ENCODE data around the gene SERPINA6. TPM values are rescaled to one million over a fixed set of nuclear protein-coding genes. Genes with fewer than 3 reads are reported as not detected.
A peak's percentile ranks its signal among the peaks of the same experiment; 100 is the strongest.

Gene SERPINA6
- polyA plus RNA-seq, 3 donors = not detected

DNA sequence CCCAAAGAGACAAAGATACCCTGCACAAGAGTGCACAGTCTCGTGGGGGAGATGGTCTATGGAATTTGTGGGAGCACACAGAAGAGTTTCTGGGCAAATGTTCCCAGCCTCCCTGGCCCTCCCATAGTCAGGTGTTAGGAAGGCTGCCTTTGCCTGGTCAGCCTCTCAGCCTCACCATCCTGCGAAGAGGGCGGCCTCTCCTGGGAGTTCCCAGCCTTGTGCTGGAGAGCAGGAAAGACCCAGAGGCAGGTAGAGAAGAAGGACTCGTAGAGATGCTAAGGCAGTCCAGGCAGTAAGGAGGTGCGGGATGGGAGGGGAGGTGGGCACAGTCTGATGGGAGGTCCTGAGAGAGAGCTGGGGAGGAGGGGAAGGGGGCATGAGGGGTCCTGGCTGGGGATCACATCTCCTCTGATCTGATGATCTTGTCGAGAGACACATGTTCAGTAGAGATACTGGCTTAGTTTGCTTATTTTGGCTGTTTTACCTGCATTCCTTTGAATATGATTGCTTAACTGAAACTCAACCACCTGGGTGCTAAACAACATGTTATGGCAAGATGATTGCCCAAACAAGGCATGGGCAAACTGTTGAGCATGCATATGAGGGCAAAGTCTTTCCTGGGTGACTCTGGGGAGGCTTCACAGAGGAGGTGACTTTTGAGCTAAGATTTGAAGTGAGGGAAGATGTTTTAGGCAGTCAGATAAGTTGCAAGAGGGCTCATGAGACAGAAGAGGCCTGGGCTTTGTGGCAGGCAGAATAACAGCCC lies 10.5 kb downstream of the SERPINA6 start:
- no peak overlapping the region for H2AFZ ChIP-seq (ENCODE audit: insufficient read depth, low read depth, low read length, poor library complexity, severe bottlenecking)
- intact Hi-C loops (cut with micrococcal nuclease) = no loop called here

DNA sequence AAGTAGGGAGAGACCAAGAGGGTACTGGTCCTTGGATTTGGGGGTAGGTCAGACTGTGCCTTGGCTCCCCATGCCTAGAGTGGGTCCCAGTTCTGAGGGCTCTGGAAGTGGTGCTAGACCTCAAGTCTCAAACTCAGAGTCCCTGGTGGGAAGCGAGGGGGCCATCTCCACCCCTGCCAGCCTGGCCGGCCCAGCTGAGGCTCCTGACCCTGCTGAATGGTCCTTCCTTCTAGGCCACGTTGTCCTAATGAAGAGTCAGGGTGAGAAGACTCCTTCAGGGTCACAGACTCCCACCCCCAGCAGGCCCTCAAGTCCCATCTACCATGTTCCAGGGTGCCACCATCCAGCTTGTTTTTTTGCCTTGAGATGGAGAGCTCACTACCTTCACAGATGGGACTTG lies 12.9 kb downstream of the SERPINA6 start:
- Mint-ChIP-seq H3K9me3 (peaks cover 4 to 15% (median 9%) of the 10 kb centered on the region in 7 donors), H3K4me3 (no peak overlapping the region), H3K36me3 (no peaks in the 10 kb centered on the region), H3K27me3 (ENCODE audit: low read depth in 3 of 3) (peaks cover 1 to 5% (median 2%) of the 10 kb centered on the region in 3 donors), H3K27ac (no peak overlapping the region), H3K4me1 (no peaks in the 10 kb centered on the region)
- H3K9me3 ChIP-seq (replicated peaks in 1 of 2; ENCODE audit: control insufficient read depth in 1 of 2, insufficient read depth in 1 of 2, low read length in 2 of 2) = peaks cover 0 to 4% of the 10 kb centered on the region in 2 donors
- 76% methylated on average over 2 of the region's 3 CpGs for WGBS (ENCODE audit: insufficient coverage)
- no peaks in the 10 kb centered on the region for H3K79me2 ChIP-seq (ENCODE audit: insufficient read depth, low read length)
- H3K27me3 ChIP-seq (ENCODE audit: control insufficient read depth in 2 of 2, insufficient read depth in 2 of 2, low read length in 2 of 2) = no peaks in the 10 kb centered on the region
- no peaks in the 10 kb centered on the region for H4K20me1 ChIP-seq (ENCODE audit: insufficient read depth, low read length)
- intact Hi-C loops (cut with micrococcal nuclease) = no loop called here
- no peak overlapping the region for H3K27ac ChIP-seq (ENCODE audit: low read depth in 1 of 2, low read length in 2 of 2)
- no peak overlapping the region for H3K4me2 ChIP-seq (replicated peaks; ENCODE audit: extremely low read depth, low read length, poor library complexity, severe bottlenecking)
- TF ChIP-seq, protein P1, sequence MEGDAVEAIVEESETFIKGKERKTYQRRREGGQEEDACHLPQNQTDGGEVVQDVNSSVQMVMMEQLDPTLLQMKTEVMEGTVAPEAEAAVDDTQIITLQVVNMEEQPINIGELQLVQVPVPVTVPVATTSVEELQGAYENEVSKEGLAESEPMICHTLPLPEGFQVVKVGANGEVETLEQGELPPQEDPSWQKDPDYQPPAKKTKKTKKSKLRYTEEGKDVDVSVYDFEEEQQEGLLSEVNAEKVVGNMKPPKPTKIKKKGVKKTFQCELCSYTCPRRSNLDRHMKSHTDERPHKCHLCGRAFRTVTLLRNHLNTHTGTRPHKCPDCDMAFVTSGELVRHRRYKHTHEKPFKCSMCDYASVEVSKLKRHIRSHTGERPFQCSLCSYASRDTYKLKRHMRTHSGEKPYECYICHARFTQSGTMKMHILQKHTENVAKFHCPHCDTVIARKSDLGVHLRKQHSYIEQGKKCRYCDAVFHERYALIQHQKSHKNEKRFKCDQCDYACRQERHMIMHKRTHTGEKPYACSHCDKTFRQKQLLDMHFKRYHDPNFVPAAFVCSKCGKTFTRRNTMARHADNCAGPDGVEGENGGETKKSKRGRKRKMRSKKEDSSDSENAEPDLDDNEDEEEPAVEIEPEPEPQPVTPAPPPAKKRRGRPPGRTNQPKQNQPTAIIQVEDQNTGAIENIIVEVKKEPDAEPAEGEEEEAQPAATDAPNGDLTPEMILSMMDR (IDR thresholded peaks at IDR 0.05) = no peak
- H2AFZ ChIP-seq (ENCODE audit: insufficient read depth, low read depth, low read length, poor library complexity, severe bottlenecking) = no peak overlapping the region
- no peaks in the 10 kb centered on the region for H3K4me1 ChIP-seq (ENCODE audit: control insufficient read depth in 1 of 2, insufficient read depth in 2 of 2, low read length in 2 of 2)
- no peak overlapping the region for H3K9ac ChIP-seq (ENCODE audit: insufficient read depth, low read length, poor library complexity, severe bottlenecking)
- no peak overlapping the region for H3K4me3 ChIP-seq (replicated peaks in 1 of 3; ENCODE audit: low read depth in 2 of 3, low read length in 3 of 3)
- no peak for DNase-seq
- no peaks in the 10 kb centered on the region for H3K36me3 ChIP-seq (replicated peaks in 1 of 2; ENCODE audit: control insufficient read depth in 1 of 2, insufficient read depth in 2 of 2, low read length in 2 of 2)

More for the DNA sequence above, 10.5 kb downstream of the SERPINA6 start:
- Mint-ChIP-seq H3K4me3 (no peak overlapping the region), H3K4me1 (no peaks in the 10 kb centered on the region), H3K36me3 (no peaks in the 10 kb centered on the region), H3K27ac (peak overlapping the region in 1 of 7 donors; percentile 3), H3K27me3 (ENCODE audit: low read depth in 3 of 3) (peaks cover 7 to 8% (median 8%) of the 10 kb centered on the region in 3 donors), H3K9me3 (peaks cover 1 to 13% (median 4%) of the 10 kb centered on the region in 7 donors)
- TF ChIP-seq, protein P1 (IDR thresholded peaks at IDR 0.05) = no peak
- no peak overlapping the region for H3K9ac ChIP-seq (ENCODE audit: insufficient read depth, low read length, poor library complexity, severe bottlenecking)
- no peaks in the 10 kb centered on the region for H3K36me3 ChIP-seq (replicated peaks in 1 of 2; ENCODE audit: control insufficient read depth in 1 of 2, insufficient read depth in 2 of 2, low read length in 2 of 2)
- no peak overlapping the region for H3K4me2 ChIP-seq (replicated peaks; ENCODE audit: extremely low read depth, low read length, poor library complexity, severe bottlenecking)
- no peaks in the 10 kb centered on the region for H3K9me3 ChIP-seq (replicated peaks in 1 of 2; ENCODE audit: control insufficient read depth in 1 of 2, insufficient read depth in 1 of 2, low read length in 2 of 2)
- 100% methylated on average over 4 of the region's 6 CpGs for WGBS (ENCODE audit: insufficient coverage)
- H3K27ac ChIP-seq (ENCODE audit: low read depth in 1 of 2, low read length in 2 of 2) = no peak overlapping the region
- H3K4me1 ChIP-seq (ENCODE audit: control insufficient read depth in 1 of 2, insufficient read depth in 2 of 2, low read length in 2 of 2) = no peaks in the 10 kb centered on the region
- H3K27me3 ChIP-seq (ENCODE audit: control insufficient read depth in 2 of 2, insufficient read depth in 2 of 2, low read length in 2 of 2) = no peaks in the 10 kb centered on the region
- no peaks in the 10 kb centered on the region for H3K79me2 ChIP-seq (ENCODE audit: insufficient read depth, low read length)
- no peak overlapping the region for H3K4me3 ChIP-seq (replicated peaks in 1 of 3; ENCODE audit: low read depth in 2 of 3, low read length in 3 of 3)
- H4K20me1 ChIP-seq (ENCODE audit: insufficient read depth, low read length) = no peaks in the 10 kb centered on the region
- DNase-seq = no peak

Measured in CD14-positive monocyte (primary cell).